ENCODE results near the gene CEP68.
"Not testable (repeated sequence)": the region's sequence is repeated elsewhere in the genome, so short reads cannot be mapped to it uniquely, and the experiment has no call there.

CEP68 gene

DNA sequence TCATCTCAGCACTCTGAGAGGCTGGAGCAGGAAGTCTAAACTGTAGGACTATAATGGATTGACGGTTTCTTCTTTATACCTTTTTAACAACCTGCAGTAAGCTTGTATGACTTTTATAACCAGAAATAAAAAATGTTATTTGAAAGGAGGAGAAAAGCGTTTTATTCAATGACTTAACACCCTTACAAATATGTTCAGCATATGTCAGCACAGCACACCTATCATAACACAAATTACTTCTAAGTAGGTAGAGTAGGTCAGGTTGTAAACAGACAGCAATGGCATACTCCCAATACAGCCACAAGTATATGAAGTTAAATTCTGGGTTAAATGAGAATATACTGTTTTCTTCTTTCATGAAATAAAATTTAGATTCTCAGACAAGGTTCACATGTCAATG lies 57.6 kb downstream of the CEP68 start:
- TF ChIP-seq, protein P1, sequence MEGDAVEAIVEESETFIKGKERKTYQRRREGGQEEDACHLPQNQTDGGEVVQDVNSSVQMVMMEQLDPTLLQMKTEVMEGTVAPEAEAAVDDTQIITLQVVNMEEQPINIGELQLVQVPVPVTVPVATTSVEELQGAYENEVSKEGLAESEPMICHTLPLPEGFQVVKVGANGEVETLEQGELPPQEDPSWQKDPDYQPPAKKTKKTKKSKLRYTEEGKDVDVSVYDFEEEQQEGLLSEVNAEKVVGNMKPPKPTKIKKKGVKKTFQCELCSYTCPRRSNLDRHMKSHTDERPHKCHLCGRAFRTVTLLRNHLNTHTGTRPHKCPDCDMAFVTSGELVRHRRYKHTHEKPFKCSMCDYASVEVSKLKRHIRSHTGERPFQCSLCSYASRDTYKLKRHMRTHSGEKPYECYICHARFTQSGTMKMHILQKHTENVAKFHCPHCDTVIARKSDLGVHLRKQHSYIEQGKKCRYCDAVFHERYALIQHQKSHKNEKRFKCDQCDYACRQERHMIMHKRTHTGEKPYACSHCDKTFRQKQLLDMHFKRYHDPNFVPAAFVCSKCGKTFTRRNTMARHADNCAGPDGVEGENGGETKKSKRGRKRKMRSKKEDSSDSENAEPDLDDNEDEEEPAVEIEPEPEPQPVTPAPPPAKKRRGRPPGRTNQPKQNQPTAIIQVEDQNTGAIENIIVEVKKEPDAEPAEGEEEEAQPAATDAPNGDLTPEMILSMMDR (IDR thresholded peaks at IDR 0.05; ENCODE audit: insufficient read depth, low read length, poor library complexity, severe bottlenecking), result no peak
- no peak for DNase-seq (ENCODE audit: extremely low read depth, insufficient read length)
- H3K4me3 ChIP-seq (replicated peaks; ENCODE audit: low read depth, low read length), result no peak overlapping the region
- H3K36me3 ChIP-seq (ENCODE audit: control insufficient read depth, insufficient read depth, low read length), result no peaks in the 10 kb centered on the region; the same call in 1 of the 2 replicates
- H3K27me3 ChIP-seq (replicated peaks; ENCODE audit: control insufficient read depth, insufficient read depth, low read length), result no peaks in the 10 kb centered on the region

DNA sequence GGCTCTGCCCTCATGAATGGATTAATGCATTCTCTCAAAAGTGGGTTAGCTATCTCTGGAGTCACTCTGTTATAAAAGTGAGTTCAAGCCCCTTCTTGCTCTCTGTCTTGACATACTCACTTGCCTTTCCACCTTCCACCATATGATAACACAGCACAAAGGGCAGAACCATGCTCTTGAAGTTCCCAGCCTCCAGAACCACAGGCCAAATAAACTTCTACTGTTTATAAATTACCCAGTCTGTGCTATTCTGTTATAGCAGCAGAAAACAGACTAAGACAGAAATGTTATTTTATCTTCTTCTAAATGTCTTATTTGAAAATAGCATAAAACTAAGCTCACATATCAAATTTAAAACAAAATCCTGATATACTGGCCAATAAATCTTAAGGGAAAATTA lies 58.7 kb downstream of the CEP68 start:
- no peaks in the 10 kb centered on the region for H3K27me3 ChIP-seq (replicated peaks; ENCODE audit: control insufficient read depth, insufficient read depth, low read length)
- H3K4me3 ChIP-seq (replicated peaks; ENCODE audit: low read depth, low read length), result no peak overlapping the region
- H3K36me3 ChIP-seq (ENCODE audit: control insufficient read depth, insufficient read depth, low read length), result no peaks in the 10 kb centered on the region; the same call in 1 of the 2 replicates
- no peak for DNase-seq (ENCODE audit: extremely low read depth, insufficient read length)
- TF ChIP-seq, protein P1 (IDR thresholded peaks at IDR 0.05; ENCODE audit: insufficient read depth, low read length, poor library complexity, severe bottlenecking), result no peak

DNA sequence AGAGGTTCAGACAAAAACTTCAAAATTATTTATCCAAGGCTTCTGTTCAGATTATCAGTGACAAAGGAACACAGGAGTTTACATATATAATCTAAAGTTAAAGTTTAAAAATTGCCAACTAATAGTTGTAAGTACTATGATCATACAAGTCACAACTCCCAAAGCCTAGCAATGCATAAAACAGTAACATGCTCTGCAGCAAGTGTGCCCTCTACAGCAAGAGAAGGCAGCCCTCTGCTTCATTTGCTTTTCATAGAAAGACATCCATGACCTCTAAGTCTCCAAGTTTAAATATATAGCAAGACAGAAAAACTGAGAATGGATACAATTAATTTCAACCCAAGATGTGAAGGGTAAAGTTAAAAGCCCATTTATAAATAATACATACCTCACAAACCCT lies 60.4 kb downstream of the CEP68 start:
- Histone ChIP-seq H3K4me3 (replicated peaks; ENCODE audit: low read depth, low read length) (no peak overlapping the region), H3K27me3 (replicated peaks; ENCODE audit: control insufficient read depth, insufficient read depth, low read length) (no peaks in the 10 kb centered on the region), H3K36me3 (ENCODE audit: control insufficient read depth, insufficient read depth, low read length) (no peaks in the 10 kb centered on the region; the same call in 1 of the 2 replicates)
- no peak for DNase-seq (ENCODE audit: extremely low read depth, insufficient read length)
- TF ChIP-seq, protein P1 (IDR thresholded peaks at IDR 0.05; ENCODE audit: insufficient read depth, low read length, poor library complexity, severe bottlenecking), result no peak

DNA sequence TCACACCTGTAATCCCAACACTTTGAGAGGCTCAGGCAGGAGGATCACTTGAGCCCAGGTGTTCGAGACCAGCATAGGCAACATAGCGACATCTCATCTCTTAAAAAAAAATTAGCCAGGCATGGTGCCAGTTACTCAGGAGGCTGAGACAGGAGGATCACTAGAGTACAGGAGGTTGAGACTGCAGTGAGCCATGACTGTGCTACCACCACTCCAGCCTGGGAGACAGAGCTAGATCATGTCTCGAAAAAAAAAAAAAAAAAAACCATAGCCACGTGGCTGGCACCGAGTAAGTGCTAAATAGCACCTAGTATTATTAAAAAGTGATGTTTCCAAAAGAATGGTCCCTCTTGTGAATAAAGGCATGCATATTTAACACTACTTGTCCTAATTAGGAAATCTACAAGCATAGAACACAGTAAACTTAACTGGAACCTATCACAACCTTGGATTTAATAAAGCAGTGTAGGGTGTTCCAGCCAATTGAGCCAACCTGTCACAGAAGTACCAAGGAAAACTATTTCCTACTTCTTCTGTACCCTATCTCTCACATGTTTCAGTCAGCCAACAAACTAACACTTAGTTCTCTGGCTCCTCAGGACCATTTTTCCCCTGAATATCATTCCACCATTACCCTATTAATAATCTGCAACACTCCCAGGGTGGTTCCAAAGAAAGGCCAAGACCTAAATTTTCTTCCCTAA lies 64.9 kb downstream of the CEP68 start:
- H3K4me3 ChIP-seq (replicated peaks; ENCODE audit: low read depth, low read length), result no peak overlapping the region

DNA sequence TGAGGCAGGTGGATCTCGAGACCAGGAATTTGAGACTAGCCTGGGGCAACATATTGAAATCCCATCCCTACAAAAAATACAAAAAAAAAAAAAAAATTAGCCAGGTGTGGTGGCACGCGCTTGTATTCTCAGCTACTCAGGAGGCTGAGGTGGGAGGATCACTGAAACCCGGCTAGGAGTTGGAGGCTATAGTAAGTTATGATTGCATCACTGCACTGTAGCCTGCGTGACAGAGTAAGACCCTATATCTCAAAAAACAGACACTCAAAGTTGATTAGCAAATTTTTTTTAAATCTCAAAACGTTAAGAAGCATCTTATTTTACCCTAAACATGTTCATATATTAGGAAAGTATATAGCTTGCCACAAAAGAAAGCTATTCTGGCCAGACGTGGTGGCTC lies 66.1 kb downstream of the CEP68 start:
- Histone ChIP-seq H3K27me3 (replicated peaks; ENCODE audit: control insufficient read depth, insufficient read depth, low read length) (no peaks in the 10 kb centered on the region), H3K36me3 (ENCODE audit: control insufficient read depth, insufficient read depth, low read length) (no peaks in the 10 kb centered on the region; the same call in 1 of the 2 replicates), H3K4me3 (replicated peaks; ENCODE audit: low read depth, low read length) (no peak overlapping the region)
- TF ChIP-seq, protein P1 (IDR thresholded peaks at IDR 0.05; ENCODE audit: insufficient read depth, low read length, poor library complexity, severe bottlenecking), result no peak
- DNase-seq (ENCODE audit: extremely low read depth, insufficient read length), result no peak

More for the DNA sequence above, 64.9 kb downstream of the CEP68 start:
- TF ChIP-seq, protein P1 (IDR thresholded peaks at IDR 0.05; ENCODE audit: insufficient read depth, low read length, poor library complexity, severe bottlenecking), result no peak
- Histone ChIP-seq H3K27me3 (replicated peaks; ENCODE audit: control insufficient read depth, insufficient read depth, low read length) (no peaks in the 10 kb centered on the region), H3K36me3 (ENCODE audit: control insufficient read depth, insufficient read depth, low read length) (no peaks in the 10 kb centered on the region; the same call in 1 of the 2 replicates)
- no peak for DNase-seq (ENCODE audit: extremely low read depth, insufficient read length)

DNA sequence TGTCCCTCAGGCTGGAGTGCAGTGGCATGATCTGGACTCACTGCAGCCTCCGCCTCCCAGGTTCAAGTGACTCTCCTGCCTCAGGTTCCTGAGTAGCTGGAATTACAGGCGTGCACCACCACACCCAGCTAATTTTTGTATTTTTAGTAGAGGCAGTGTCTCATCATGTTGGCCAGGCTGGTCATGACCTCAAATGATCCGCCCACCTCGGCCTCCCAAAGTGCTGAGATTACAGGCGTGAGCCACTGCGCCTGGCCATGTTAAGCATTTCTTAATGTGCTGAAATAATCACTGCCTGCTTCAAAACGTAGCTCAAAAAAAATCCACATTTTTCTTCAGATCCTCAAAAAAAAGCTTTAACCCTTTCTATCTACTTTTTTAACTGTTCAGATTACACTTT lies 69.2 kb downstream of the CEP68 start:
- H3K36me3 ChIP-seq (ENCODE audit: control insufficient read depth, insufficient read depth, low read length); H3K27me3 ChIP-seq (replicated peaks; ENCODE audit: control insufficient read depth, insufficient read depth, low read length); H3K4me3 ChIP-seq (replicated peaks; ENCODE audit: low read depth, low read length); DNase-seq (ENCODE audit: extremely low read depth, insufficient read length): not testable (repeated sequence)
